Stimulated activated CD8-positive, alpha-beta memory T cell treated with anti-CD3 and anti-CD28 coated beads, Interleukin-15, amount 100 ng/mL, for 24 hours (primary cell): Measurements from ENCODE around the gene COL9A1.
"Not testable (repeated sequence)": the region's sequence is repeated elsewhere in the genome, so short reads cannot be mapped to it uniquely, and the experiment has no call there.

ENCODE experiments used
- DNase-seq: peaks from one replicate; pipeline ENCODE4 v3.0.0-alpha.2; 2020; ENCODE audit warnings: low read depth

The COL9A1 gene

DNA sequence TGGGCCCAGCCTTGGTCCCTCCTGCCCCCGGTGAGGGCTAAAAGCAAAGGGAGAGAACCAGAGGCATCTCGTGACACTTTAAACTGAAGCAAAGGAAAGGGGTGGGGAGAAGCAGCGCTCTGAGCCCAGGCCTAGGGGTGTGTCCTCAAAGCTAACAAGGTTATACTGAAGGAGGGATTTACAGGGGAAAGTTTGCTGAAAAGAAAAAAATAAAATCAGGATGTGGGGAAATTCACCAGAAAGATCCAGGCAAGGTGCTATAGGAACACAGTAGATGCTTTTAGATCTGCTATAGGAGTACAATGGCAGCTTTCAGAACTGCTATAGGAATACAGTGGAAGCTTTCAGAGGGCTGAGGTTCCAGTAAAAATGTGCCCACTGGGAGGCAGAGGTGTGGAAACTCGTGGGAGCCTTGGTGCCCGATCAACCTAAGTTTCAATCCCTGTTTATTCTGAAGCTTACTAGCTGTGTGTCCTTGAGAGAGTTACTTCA is at the start of gene COL9A1:
COL9A1 (minus strand) TSS at position 51 of the 492 bp plus-strand sequence. CDS start 160 bp downstream, outside the sequence.
- DNase-seq: no peak

DNA sequence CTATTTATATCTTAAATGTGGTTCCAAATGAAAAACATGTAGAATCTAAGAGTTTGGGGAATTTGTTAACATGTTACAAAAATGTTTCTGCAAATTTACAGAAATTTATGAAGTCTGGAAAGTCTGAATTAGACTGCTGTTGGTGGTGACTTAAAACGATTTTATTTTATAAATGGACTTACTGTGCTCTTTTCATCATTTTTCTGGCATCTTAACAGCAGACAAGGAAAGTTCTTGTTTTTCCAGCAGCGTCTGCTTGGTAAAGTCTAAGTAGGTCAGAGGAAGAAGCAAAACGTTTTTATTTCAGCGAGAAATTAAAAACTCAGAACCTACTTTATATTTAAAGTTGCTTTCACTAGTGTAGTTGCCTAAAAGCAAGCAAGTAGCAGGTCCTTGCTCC is 48.6 kb upstream of the COL9A1 start:
- no peak for DNase-seq

DNA sequence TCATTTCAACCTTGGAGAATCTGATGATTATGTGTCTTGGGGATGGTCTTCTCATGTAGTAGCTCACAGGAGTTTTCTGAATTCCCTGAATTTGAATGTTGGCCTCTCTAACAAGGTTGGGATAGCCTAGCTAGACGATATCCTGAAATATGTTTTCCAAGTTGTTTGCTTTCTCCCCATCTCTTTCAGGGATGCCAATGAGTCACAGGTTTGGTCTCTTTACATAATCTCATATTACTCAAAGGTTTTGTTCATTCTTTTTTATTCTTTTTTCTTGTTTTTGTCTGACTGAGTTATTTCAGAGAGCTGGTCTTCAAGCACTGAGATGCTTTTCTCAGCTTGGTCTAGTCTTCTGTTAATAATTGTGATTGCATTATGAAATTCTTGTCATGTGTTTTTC is 42.7 kb upstream of the COL9A1 start:
- DNase-seq: no peak

DNA sequence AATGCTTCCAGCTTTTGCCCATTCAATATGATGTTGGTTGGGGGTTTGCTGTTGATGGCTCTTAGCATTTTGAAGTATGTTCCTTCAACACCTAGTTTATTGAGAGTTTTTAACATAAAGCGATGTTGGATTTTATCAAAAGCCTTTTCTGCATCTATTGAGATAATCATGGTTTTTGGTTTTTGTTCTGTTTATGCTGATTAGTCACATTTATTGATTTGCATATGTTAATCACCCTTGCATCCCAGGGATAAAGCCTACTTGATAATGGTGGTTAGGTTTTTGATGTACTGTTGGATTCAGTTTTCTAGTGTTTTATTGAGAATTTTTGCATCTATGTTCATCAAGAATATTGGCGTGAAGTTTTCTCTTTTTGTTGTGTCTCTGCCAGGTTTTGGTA is 40.4 kb upstream of the COL9A1 start:
- no peak for DNase-seq

DNA sequence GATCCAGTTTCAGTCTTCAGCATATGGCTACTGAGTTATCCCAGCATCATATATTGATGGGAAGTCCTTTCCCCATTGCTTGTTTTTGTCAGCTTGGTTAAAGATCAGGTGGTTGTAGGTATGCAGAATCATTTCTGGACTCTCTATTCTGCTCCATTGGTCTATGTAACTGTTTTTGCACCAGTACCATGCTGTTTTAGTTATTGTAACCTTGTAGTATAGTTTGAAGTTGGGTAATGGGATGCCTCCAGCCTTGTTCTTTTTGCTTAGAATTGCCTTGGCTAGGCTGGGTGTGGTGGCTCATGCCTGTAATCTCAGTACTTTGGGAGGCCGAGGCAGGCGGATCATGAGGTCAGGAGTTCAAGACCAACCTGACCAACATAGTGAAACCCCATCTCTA is 36.9 kb upstream of the COL9A1 start:
- not testable (repeated sequence) for DNase-seq

DNA sequence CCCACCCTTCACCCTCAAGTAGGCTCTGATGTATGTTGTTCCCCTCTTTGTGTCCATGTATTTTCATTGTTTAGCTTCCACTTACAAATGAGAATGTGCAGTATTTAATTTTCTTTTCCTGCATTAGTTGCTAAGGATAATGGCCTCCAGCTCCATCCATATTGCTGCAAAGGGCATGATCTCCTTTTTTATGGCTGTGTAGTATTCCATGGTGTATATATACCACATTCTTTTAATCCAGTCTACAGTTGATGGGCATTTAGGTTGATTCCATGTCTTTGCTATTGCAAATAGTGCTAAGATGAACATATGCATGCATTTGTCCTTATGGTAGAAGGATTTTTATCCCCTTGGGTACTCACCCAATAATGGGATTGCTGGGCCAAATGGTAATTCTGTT is 35.9 kb upstream of the COL9A1 start:
- DNase-seq: no peak

DNA sequence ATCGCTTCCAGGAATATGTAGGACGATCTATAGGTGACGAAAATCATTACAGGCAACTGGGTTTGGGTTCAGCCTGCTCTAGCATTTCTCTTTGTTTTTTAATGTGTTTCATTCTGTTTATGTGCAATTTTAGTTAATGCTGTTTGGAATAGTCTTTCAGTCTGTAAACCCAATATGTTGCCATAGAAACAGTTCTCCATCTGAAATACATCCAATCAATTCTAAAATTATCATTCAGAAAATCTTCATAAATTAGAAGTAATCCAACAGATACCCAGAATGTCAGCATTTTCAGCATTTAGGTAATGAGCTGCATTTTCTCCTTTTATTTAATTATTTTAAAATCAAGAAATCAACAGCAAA is 34.8 kb upstream of the COL9A1 start:
- no peak for DNase-seq

DNA sequence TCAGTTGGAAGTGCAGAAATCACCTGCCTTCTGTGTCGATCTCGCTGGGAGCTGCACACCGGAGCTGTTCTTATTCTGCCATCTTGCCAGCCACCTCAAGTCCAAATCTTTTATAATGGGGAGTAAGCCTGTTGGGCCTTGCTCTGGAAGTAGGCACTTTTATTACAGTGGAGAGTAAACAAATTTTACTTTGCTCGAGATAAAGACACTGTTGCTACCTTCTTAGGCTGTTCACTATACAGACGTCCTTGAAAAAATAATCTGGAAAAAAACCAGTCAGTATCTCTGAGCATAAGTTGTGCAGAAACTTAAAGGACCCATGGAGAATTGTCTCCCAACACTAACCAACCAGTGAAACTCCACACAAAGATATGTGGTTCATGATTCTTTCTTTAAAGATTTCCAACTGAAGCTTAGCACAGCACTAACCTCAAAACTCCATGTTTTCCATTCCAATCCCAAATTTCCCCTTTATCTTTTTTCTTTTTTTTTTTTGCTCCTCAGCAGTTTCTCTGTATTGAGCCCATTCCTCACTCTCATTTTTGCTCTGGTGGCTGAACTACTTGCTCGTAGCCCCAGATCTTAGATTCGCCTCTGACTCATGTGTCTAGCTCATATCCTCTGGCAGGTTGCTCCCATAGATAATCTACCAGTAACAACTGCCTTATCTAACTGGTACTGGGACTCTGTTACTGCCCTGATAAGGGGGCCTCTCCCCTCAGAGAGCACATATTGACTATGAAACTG is 34.3 kb upstream of the COL9A1 start:
- no peak for DNase-seq

DNA sequence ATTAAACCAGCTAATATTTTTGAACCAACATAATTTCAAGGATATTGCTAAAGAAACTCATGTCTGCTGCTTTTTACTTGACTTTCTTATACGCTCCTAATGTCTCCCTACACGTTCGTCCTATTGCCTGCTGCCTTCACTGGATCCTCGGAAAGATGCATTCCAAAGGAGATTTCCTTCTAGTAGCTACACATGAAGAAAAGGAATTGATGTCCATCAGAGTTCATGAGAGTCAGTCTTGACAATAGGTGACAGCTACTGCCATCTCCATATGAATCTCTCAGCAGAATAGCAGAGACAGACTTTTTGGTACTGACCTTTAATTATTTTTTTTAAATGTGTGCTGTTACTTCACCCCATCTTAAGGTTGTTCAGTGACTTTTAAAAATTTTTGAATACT is 24.2 kb upstream of the COL9A1 start:
- no peak for DNase-seq

DNA sequence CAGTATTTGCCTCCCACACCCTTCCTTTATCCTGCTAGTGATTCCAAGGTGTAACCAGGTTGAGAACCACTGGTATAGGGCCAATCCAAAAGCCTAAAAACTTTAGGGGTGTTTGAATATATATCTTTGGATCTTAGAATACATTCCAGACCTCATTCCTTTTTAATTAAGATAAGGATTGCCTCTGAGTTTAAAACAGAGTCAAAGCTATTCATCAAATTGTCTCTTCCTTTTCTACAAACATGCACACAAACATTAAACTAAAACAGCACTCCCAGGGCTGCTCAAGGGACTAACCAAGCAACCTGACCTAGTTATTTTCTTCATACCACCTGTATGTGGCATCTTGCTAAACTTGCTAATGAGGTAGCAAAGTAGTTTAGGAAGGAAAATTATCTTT is 22.1 kb upstream of the COL9A1 start:
- no peak for DNase-seq

DNA sequence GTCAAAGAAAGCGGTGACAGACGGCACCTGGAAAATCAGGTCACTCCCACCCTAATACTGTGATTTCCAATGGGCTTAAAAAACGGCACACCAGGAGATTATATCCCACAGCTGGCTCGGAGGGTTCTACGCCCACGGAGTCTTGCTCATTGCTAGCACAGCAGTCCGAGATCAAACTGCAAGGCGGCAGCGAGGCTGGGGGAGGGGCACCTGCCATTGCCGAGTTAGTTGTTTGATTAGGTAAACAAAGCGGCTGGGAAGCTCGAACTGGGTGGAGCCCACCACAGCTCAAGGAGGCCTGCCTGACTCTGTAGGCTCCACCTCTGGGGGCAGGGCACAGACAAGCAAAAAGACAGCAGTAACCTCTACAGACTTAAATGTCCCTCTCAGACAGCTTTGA is 14.9 kb upstream of the COL9A1 start:
- not testable (repeated sequence) for DNase-seq

DNA sequence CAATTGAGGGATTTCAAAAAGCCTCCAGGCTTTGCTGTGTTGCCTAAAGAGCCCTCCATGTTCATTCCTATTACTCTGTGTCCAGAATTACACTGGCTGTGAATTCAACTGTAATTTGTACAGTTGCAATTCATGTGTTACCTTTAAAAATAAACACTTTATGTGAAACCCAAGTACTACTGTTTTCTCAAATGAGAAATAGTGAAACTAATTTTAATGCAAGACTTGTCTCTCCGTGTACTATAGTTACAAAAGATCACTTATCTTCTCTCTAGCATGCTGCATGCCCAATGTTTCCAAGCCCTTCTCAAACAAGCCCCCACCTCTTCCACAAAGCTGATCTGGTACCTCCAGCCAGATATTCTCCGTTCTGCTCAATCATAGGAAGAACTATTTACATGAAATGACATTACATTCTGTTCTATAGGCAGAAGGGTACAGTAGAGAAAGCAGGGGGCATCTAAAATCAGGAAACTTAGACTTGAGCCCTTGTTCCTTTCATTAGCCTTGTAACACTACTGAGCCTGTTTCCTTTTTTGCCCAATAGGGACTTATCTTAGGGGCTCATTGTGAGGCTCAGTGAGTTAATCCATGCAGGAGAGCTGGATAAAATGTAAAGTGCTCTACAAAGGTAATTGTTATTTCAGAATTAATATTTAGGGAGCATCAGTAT is 12.3 kb upstream of the COL9A1 start:
- DNase-seq: no peak

DNA sequence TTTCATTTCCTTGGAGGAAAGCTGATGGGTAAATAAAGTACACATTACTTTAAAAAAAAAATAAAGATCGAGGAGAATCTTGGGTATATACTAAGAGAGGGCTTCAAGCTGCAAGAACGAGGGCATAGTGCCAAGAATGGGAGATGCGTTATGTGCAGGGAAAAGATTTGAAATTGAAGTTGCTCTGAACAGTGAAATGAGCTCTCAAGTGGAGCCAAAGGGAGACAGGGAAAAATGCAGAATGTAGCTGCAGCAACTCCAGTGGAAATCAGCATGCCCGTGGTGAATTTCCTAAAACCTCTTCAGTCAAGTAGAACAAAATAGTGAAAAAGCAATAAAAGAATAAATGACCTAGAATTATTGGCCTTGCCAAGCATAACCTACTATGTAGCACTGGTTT is 11.4 kb upstream of the COL9A1 start:
- DNase-seq: no peak

DNA sequence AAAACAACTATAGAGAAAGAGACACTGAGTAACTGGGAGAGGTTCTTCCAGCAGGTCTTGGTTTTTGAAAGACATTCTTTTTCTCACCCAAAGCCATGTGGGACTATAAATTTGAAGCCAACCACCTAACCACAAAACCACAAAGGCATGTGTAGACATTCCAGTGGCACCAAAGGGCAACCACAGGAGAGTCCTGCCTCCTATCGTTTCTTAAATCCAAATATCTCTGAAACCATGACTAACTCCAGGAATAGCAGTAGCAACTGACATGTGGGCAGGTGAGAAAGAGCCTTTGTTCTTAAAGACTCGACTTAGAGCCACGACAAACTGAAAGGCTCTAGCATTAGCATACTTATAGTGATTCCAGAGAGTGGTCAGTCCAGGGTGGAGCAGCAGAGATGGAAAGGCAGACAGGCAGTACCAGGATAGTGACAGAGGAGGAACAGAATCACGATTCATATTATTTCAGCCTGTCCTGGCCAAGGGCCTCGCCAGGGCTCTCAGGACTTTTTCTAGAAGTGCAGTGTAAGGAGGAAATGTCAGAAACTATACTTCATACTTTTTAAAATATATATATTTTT is 9.4 kb upstream of the COL9A1 start:
- no peak for DNase-seq

DNA sequence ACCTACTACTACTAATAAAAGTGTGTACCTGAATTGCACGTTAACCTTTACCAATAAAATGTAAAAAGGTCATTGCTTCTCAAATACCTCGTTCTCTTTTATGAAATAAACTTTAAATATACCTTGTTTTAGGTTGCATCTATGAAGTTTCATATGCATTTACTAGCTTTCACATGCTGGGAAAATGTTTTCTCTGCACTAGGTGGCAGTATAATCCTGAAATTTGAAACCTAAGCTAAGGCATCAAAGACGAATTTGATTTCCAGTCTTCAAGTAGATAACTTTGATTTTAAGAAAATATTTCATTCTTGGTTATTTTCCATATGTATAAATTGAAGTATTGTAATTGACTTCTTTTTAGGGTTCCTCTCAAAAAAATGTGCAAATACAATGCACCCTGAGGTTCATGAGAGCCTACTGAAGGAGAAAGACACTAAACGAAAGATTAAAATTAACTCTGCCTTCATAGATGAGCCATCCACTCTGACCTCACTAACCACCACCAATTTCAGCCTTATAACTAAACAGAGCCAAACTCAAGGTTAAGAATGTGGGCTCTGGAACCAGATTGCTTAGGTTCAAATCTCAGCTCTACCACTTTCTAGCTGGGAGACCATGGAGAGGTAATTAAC is 7.3 kb upstream of the COL9A1 start:
- DNase-seq: no peak

DNA sequence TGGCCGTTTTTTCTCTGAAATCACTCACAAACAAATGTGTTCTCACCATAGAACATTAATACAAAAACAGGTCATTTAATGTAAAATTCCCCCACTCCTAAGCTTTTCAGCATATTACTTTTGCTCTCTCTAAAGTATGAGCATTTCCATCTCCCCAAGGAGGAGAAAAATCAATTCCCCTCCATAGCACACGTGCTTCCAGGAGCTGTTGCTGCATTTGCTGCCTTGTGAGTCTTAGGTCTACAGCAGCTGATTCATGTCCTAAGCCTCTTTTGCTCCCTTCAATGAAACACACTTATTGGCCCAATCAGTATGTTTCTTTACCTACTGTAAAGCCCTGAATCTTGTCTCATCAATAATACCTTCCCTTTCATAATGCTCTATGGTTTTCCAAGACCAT is 6.4 kb upstream of the COL9A1 start:
- DNase-seq: no peak

DNA sequence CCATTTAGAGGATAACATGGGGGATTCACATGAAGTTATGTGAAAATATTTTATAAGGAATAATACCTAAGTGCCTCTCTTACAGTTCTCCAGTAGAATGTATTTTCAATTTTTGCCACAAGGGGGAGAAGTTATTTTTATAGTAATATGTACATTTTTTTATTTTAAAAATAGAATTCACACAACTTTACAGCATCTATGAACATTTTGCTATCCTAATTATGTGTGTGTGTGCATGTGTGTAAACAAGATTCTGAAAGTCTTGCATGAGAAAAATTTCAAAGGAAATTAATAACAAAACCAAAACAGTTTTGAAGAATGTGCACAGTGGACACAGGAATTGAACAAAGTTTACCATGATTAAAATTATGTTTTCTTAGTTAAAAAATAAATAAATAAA is 5.3 kb upstream of the COL9A1 start:
- DNase-seq: not testable (repeated sequence)

DNA sequence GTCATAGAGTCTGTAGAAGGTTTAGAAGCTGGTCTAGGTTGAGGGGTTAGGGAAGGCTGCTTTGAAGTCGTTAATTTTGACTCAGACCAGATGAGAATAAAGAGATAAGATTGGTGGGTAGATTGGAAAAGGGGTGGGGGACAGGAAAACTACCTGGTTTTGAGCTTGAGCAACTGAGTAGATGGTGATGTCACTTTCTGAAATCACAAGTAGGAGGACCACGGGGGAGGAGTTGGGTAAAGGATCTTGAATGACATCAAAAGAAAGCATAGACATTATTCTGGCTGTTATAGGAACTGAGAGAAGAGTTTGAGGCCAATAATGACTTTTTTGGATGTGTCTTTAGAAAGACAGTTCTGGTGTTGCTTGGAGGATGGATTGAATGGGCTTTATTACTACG is 4.1 kb upstream of the COL9A1 start:
- no peak for DNase-seq

DNA sequence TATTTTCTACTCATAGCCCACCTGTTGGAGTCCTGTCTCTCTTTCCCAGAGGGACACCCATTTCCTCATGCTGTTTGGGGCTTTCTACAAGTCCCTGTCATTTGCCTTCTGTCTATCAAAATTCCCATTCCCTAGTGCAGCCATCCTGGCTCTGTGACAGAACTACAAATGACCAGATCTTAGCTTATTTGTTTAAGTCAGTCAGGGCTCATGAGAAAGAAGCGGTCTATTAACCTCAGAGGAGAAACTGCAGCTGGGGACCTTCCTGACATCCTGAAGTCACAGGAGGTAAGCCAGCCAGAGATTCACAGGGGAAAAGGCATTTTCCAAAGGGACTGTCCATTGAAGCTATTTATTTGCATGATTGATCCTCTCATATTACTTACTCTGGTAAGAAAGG is 1.7 kb upstream of the COL9A1 start:
- no peak for DNase-seq

DNA sequence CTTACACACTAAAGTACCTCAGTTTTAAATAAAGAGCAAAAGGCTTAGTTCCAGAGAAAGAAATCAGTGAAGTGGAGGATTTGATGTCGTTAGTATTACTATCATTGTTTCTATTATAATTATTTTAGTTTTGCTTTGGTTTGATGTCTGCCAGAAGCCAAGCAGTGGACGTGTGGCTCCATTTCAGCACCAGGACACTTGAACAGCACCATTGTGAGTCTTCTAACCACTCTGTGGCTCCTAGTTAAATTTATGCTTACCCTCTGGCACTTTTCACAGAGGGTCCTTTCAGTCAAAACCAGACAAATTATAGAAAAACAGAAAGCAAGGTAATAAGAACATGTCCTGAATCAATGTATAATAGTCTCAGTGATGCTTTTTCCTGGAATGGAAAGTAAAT is 3.4 kb downstream of the COL9A1 start:
- no peak for DNase-seq

DNA sequence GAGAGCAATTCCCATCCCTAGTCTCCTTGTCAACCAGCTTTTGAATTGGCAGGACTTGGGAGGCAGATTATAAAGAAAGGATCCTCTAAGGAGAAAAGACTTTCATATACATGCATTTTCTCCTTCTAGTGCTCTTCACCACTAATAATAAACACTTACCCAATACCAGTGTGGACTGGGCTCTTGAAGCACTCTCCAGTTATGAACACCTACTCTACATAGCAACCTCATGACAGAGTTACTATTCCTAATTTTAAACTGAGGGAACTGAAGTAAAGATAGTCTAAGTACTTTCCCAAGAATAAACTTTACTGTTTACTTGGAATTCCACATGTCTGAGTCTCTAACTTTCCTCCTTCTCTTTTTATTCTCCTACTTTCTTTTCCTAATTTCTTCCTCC is 4.8 kb downstream of the COL9A1 start:
- no peak for DNase-seq

DNA sequence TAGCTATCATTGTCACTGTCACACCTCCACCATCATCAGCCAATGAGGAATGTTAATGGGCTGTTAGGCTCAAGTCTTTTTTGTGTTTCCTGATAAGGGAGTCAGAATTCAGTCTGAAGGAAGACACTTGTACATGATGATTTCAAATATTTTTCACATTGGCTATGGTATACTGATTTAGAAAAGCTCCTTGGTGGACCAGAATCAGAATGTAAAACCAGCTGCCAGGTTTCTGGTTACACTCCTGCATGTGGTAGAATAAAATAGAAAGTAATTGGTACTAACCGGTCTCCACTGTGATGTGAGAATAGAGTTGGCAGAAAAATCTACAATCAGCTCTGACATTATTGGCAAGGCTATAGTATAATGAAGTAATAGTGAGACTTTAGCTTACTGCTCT is 10.7 kb downstream of the COL9A1 start:
- DNase-seq: no peak

DNA sequence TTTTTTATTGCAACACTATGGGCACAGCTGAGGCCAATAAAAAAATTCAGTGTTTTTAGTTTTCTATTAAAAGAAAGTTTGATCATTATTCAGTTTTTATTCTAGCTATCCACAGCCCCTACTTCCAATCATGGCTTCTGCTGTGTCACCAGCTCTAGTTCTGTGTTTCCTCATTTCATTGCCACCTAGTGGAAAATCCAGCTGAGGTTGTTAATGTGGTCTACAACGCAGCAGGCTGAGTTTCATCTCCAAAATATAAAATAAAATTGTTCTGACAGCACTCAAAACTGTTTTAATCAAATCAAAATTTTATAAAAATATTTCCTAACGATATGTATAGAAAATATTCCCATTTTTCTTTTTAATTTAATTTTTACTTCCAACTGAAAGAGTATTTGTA is 13.6 kb downstream of the COL9A1 start:
- DNase-seq: no peak
